Retinal pigment epithelial cell (primary cell): ENCODE data around the gene MBD3L4.
"Not testable (repeated sequence)": the region's sequence is repeated elsewhere in the genome, so short reads cannot be mapped to it uniquely, and the experiment has no call there.

ENCODE experiments used
- DNase-seq: peaks from one replicate; pipeline ENCODE4 v3.0.0-alpha.2; 2010; ENCODE audit warnings: low read depth
- H3K4me3 ChIP-seq: 2 replicates; pipeline ENCODE4 v1.5.1; 2011; ENCODE audit warnings: mild to moderate bottlenecking, low read length, control low read depth, moderate library complexity
- TF ChIP-seq, protein P1 (sequence below): conservative IDR thresholded peaks from 2 replicates; pipeline ENCODE4 v1.5.1; 2011; ENCODE audit warnings: low read depth, low read length, control low read depth, inconsistent platforms

Gene MBD3L4

DNA sequence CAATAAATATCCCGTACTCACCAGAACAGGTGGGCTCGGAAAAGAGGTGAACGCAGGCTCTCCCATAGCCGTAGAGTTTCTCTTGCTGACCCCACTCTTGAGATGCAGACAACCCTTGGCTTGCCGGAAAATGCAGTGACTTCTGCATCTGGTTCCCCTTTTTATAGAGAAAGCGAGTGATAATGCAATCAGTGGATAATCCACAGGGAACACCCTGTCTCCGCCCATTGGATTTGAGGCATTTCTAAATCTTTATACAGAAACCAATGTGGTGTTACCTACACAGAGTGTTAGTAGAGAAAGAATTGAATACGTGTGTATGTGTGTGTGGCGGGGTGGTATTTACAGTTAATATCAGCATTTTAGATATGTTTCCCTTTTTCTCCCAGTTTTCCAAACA is at the start of gene MBD3L4:
MBD3L4 (minus strand) TSS at position 101 of the 400 bp plus-strand sequence; CDS start at position 66, 35 bp downstream.
- H3K4me3 ChIP-seq, DNase-seq: not testable (repeated sequence)

DNA sequence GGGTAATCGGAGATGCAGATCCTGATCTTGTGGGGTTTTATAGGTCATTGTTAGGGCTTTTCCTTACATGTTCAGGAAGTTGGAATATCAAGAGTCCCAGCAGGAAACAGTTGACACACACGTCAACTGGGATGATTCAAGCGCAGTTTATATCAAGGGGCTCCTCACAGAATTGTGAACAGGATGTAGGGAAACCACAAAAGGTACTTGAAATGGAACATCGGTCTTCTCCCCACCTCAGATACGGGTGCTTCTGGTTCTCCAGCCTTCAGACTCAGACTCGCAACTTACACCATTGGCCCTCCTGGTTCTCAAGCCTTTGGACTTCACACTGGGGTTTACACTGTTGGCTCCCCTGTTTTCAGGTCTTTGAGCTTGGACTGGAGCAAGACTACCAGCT is 49.0 kb upstream of the MBD3L4 start:
- TF ChIP-seq, protein P1, sequence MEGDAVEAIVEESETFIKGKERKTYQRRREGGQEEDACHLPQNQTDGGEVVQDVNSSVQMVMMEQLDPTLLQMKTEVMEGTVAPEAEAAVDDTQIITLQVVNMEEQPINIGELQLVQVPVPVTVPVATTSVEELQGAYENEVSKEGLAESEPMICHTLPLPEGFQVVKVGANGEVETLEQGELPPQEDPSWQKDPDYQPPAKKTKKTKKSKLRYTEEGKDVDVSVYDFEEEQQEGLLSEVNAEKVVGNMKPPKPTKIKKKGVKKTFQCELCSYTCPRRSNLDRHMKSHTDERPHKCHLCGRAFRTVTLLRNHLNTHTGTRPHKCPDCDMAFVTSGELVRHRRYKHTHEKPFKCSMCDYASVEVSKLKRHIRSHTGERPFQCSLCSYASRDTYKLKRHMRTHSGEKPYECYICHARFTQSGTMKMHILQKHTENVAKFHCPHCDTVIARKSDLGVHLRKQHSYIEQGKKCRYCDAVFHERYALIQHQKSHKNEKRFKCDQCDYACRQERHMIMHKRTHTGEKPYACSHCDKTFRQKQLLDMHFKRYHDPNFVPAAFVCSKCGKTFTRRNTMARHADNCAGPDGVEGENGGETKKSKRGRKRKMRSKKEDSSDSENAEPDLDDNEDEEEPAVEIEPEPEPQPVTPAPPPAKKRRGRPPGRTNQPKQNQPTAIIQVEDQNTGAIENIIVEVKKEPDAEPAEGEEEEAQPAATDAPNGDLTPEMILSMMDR = no peak
- H3K4me3 ChIP-seq = no peak overlapping the region
- no peak for DNase-seq

DNA sequence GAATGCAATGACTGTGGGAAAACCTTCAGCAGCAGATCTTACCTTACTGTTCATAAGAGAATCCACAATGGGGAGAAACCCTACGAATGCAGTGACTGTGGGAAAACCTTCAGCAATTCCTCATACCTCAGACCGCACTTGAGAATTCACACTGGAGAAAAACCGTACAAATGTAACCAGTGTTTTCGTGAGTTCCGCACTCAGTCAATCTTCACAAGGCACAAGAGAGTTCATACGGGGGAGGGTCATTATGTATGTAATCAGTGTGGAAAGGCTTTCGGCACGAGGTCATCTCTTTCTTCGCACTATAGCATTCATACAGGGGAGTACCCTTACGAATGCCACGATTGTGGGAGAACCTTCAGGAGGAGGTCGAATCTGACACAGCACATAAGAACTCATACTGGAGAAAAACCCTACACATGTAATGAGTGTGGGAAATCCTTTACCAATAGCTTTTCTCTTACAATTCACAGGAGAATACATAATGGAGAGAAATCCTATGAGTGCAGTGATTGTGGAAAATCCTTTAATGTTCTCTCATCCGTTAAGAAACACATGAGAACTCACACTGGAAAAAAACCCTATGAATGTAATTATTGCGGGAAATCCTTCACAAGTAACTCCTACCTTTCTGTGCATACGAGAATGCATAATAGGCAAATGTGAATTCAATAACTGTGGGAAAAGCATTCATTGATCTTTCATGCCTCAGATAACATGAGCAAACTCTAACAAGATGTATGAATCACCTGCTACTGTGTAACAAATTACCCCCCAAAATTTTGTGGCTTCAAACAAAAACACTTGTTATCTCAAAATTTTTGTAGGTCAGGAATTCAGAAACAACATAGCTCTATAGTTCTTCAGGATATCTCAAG is 43.3 kb upstream of the MBD3L4 start:
- H3K4me3 ChIP-seq = no peak overlapping the region
- DNase-seq = no peak
- TF ChIP-seq, protein P1 = no peak

DNA sequence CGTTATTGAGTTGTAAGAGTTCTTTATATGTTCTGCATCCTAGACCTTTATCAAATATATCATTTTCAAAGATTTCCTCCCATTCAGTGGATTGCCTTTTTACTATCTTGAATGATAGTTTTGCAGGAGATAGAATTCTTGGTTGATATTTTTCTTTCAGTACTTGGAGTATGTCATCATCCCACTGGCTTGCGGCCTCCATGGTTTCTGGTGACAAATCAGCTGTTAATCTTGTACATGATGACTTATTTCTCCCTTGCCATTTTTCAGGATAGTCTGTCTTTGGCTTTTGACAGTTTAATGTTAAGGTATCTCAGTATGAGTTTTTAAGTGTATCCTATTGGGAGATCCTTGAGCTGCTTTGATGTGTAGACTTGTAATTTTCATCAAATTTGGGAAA is 38.0 kb upstream of the MBD3L4 start:
- no peak for DNase-seq
- H3K4me3 ChIP-seq = no peak overlapping the region
- TF ChIP-seq, protein P1 = no peak

DNA sequence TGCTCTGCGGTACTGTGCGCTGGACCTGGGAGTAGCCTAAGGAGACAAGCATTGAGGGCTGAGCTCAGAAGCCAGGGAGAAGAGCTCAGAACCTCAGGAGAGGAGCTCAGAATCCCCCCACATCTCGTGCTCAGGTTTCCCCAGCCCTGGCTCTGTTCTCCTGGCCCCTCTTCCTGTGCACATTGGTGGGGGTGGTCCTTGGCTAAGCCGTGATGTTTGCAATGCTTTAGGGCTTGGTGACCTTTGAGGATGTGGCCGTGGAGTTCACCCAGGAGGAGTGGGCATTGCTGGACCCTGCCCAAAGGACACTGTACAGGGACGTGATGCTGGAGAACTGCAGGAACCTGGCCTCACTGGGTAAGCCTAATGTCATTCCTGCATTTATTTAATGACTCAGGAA is 36.2 kb upstream of the MBD3L4 start:
- no peak for DNase-seq
- TF ChIP-seq, protein P1 = no peak
- H3K4me3 ChIP-seq = no peak overlapping the region

DNA sequence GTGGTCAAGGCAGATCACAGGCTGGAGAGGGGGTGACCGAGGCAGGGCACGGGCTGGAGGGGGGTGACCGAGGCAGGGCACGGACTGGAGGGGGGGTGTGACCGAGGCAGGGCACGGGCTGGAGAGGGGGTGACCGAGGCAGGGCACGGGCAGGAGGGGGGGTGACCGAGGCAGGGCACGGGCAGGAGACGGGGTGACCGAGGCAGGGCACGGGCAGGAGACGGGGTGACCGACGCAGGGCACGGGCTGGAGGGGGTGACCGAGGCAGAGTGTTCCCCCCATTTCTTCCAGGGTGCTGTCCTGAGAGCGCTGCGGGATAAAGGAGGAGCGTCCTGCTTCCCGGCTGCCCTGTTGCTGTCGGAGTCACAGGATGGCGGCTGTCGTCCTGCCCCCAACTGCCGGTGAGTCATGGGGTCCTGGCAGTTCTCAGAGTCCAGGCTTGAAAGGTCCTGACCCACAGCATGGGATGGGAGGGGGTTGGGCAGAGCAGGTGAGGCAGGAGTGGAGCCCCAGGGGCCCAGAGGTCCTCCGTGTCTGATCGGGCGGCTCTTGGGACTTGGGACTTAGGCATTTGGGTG is 34.8 kb upstream of the MBD3L4 start:
- TF ChIP-seq, protein P1 = no peak
- DNase-seq = no peak
- H3K4me3 ChIP-seq = no peak overlapping the region

DNA sequence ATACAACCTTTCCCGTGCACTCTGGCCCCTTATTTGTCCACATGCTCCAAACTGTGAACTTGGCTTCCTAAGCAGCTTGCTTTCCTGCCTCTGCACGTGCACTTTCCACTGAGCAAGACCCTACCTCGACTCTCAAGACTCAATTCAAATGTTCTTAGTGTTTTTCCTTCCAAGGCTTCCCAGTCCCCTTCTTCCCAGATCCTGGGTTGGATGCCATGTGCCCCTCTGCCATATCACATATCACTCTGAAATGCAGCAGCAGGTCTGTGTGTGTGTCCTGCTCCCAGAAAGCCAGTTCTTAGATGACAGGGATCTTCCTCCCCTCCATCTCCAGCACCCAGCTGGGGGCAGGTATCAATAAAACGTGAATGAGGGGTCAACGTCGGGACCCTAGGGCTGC is 32.6 kb upstream of the MBD3L4 start:
- no peak overlapping the region for H3K4me3 ChIP-seq
- TF ChIP-seq, protein P1 = no peak
- no peak for DNase-seq
